Transverse colon (tissue), 4 donors: Measurements from ENCODE around the gene AP2S1.

ENCODE experiments used
- CTCF ChIP-seq, 5 experiments: fragments of 200-600 bp in 3 of 5; fragments of 450-650 bp in 2 of 5; sonication (generic) in 3 of 5; IDR thresholded peaks; 1 replicate in 2 of 5; 2 replicates in 3 of 5; pipeline ENCODE4 v1.5.1; 2016 to 2017; ENCODE audit warnings: antibody characterized with exemption in 5 of 5, inconsistent platforms in 3 of 5, mild to moderate bottlenecking in 2 of 5, moderate library complexity in 1 of 5
- EP300 ChIP-seq: sonication (generic); formaldehyde crosslinking; IDR thresholded peaks from one replicate; pipeline ENCODE4 v1.6.1; 2017; ENCODE audit warnings: antibody characterized with exemption, low read depth
- POLR2AphosphoS5 ChIP-seq, 3 donors: sonication (generic); formaldehyde crosslinking; IDR thresholded peaks; one replicate each; pipeline ENCODE4 v1.6.1; 2016; ENCODE audit warnings: antibody characterized with exemption in 3 of 3

GRCh38 chr19:46823049-46823448 lies 27.6 kb downstream of the AP2S1 start:
- no peak for TF ChIP-seq CTCF (IDR thresholded peaks at IDR 0.05)
- TF ChIP-seq EP300 = no peak
- no peak for TF ChIP-seq POLR2AphosphoS5 (IDR thresholded peaks at IDR 0.05)
